ENCODE results near the gene BTBD9. TPM values are rescaled to one million over a fixed set of nuclear protein-coding genes. Genes with fewer than 3 reads are reported as not detected.

BTBD9 gene
- total RNA-seq, 1 experiment from 2014 or later, result 8.9 TPM

GRCh38 chr6:38345586-38345985 is 294.1 kb downstream of the BTBD9 start:
- no peak overlapping the region for H3K56ac ChIP-seq (ENCODE audit: insufficient read length, low read depth, low read length)
- no peak overlapping the region for H2BK15ac ChIP-seq (ENCODE audit: low read depth, low read length)
- H3K14ac ChIP-seq (ENCODE audit: insufficient read depth, low read length), result no peak overlapping the region
- H3K79me1 ChIP-seq (ENCODE audit: insufficient read depth, low read depth, low read length, poor library complexity, severe bottlenecking), result no peaks in the 10 kb centered on the region
- H3K23me2 ChIP-seq (ENCODE audit: insufficient read length, low read depth, low read length, poor library complexity, severe bottlenecking), result no peaks in the 10 kb centered on the region
- Mint-ChIP-seq H3K27ac (no peak overlapping the region), H3K4me1 (peaks cover 15 to 17% of the 10 kb centered on the region in 2 experiments), H3K36me3 (ENCODE audit: insufficient read depth in 1 of 3, low read depth in 3 of 3) (no peaks in the 10 kb centered on the region), H3K27me3 (ENCODE audit: low read depth) (no peaks in the 10 kb centered on the region), H3K9me3 (no peaks in the 10 kb centered on the region), H3K4me3 (no peak overlapping the region)
- H4K8ac ChIP-seq (replicated peaks; ENCODE audit: insufficient read length, low read depth, low read length), result no peak overlapping the region
- no peak overlapping the region for H2BK5ac ChIP-seq (ENCODE audit: insufficient read length, low read length)
- no peaks in the 10 kb centered on the region for H3K9me3 ChIP-seq (ENCODE audit: control insufficient read depth, low read depth, low read length)
- H3K79me2 ChIP-seq (ENCODE audit: insufficient read depth, low read length), result no peaks in the 10 kb centered on the region
- no peaks in the 10 kb centered on the region for H3K27me3 ChIP-seq (ENCODE audit: insufficient read depth, low read length)
- no peak overlapping the region for H3K23ac ChIP-seq (ENCODE audit: insufficient read length, low read depth, low read length)
- WGBS (ENCODE audit: extremely low coverage, insufficient read length, low lambda C conversion rate), result no CpG with 5 or more reads among the region's 5 CpGs
- H2BK120ac ChIP-seq (ENCODE audit: low read depth, low read length, poor library complexity, severe bottlenecking), result no peak overlapping the region
- H3K27ac ChIP-seq (ENCODE audit: insufficient read length, low read depth, low read length), result no peak overlapping the region
- no peak overlapping the region for H4K5ac ChIP-seq (ENCODE audit: insufficient read length, low read depth, low read length)
- H3K4me2 ChIP-seq (ENCODE audit: insufficient read depth, insufficient read length, low read length), result no peak overlapping the region
- no peak overlapping the region for H2BK12ac ChIP-seq (ENCODE audit: insufficient read length, low read depth, low read length)
- TF ChIP-seq, protein P1, sequence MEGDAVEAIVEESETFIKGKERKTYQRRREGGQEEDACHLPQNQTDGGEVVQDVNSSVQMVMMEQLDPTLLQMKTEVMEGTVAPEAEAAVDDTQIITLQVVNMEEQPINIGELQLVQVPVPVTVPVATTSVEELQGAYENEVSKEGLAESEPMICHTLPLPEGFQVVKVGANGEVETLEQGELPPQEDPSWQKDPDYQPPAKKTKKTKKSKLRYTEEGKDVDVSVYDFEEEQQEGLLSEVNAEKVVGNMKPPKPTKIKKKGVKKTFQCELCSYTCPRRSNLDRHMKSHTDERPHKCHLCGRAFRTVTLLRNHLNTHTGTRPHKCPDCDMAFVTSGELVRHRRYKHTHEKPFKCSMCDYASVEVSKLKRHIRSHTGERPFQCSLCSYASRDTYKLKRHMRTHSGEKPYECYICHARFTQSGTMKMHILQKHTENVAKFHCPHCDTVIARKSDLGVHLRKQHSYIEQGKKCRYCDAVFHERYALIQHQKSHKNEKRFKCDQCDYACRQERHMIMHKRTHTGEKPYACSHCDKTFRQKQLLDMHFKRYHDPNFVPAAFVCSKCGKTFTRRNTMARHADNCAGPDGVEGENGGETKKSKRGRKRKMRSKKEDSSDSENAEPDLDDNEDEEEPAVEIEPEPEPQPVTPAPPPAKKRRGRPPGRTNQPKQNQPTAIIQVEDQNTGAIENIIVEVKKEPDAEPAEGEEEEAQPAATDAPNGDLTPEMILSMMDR (conservative IDR thresholded peaks at IDR 0.05), result no peak
- H3K4ac ChIP-seq (ENCODE audit: low read depth, low read length), result no peak overlapping the region
- peaks cover 8% of the 10 kb centered on the region for H3K4me1 ChIP-seq (ENCODE audit: insufficient read depth, low read length)
- no peak overlapping the region for H2BK20ac ChIP-seq (ENCODE audit: low read depth, low read length, poor library complexity, severe bottlenecking)
- no peak overlapping the region for H3K9ac ChIP-seq (ENCODE audit: extremely low read depth, insufficient read length, low read length)
- no peak overlapping the region for H2AK5ac ChIP-seq (ENCODE audit: insufficient read length, low read length)
- DNase-seq, result no peak
- no peak overlapping the region for H2AFZ ChIP-seq (ENCODE audit: low read length)
- no peak overlapping the region for H3T11ph ChIP-seq (ENCODE audit: low read length)
- H3K18ac ChIP-seq (ENCODE audit: insufficient read length, low read depth, low read length), result no peak overlapping the region
- H4K20me1 ChIP-seq (ENCODE audit: control insufficient read depth, insufficient read depth, insufficient read length), result no peaks in the 10 kb centered on the region
- H4K91ac ChIP-seq (ENCODE audit: insufficient read length, low read depth, low read length), result no peak overlapping the region

Data from H9 (cell line).